Measurements from ENCODE around the gene UTS2. TPM values are rescaled to one million over a fixed set of nuclear protein-coding genes. Genes with fewer than 3 reads are reported as not detected.

Gene UTS2
- total RNA-seq, 1 donor from 2014 or later = not detected

- Histone ChIP-seq H3K4me1 (no peaks in the 10 kb centered on the region), H3K4me3 (no peak overlapping the region), H3K36me3 (peaks cover 58% of the 10 kb centered on the region), H3K27me3 (no peaks in the 10 kb centered on the region), H3K9me3 (no peaks in the 10 kb centered on the region), H3K27ac (no peak overlapping the region)
- no peak for TF ChIP-seq CTCF (IDR thresholded peaks at IDR 0.05)
- DNase-seq (no peak), ATAC-seq (peak; percentile 61)
- intact Hi-C loops (cut with DNase I) = no loop called here
These were observed 41.4 kb downstream of the UTS2 start for GRCh38 chr1:7811476-7811875.

GRCh38 chr1:7810395-7810794, 42.5 kb downstream of the UTS2 start:
- Histone ChIP-seq H3K4me3 (no peak overlapping the region), H3K4me1 (no peaks in the 10 kb centered on the region), H3K9me3 (no peaks in the 10 kb centered on the region), H3K27ac (no peak overlapping the region), H3K27me3 (no peaks in the 10 kb centered on the region), H3K36me3 (peaks cover 69% of the 10 kb centered on the region)
- no peak for TF ChIP-seq CTCF (IDR thresholded peaks at IDR 0.05)
- intact Hi-C loops (cut with DNase I) = no loop called here
- DNase-seq (no peak), ATAC-seq (no peak)

DNA sequence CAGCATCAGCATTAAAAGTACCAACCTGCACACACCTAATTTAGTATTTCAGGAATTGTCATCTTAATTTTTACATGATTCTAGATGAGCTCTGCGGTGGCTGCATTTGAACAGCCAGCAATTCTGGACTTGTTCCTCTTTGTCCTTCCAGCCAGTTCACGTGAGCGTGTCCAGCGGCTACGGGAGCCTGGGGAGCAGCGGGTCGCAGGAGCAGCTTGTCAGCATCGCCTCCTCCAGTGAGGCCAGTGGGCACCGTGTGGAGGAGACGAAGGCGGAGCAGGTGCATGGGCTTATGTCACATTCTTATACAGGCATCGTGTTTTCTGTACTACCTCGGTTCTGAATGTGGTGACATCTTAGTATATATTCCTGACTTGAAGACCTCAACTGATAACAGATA, 43.1 kb downstream of the UTS2 start:
- intact Hi-C loops (cut with DNase I) = no loop called here
- H3K4me3 ChIP-seq = no peak overlapping the region
- H3K9me3 ChIP-seq = no peaks in the 10 kb centered on the region
- no peaks in the 10 kb centered on the region for H3K4me1 ChIP-seq
- ATAC-seq (no peak), DNase-seq (no peak)
- no peak overlapping the region for H3K27ac ChIP-seq
- TF ChIP-seq CTCF (IDR thresholded peaks at IDR 0.05) = no peak
- no peaks in the 10 kb centered on the region for H3K27me3 ChIP-seq
- H3K36me3 ChIP-seq = peaks cover 75% of the 10 kb centered on the region

- ATAC-seq = no peak
- no peaks in the 10 kb centered on the region for H3K27me3 ChIP-seq
- peaks cover 76% of the 10 kb centered on the region for H3K36me3 ChIP-seq
- no peaks in the 10 kb centered on the region for H3K9me3 ChIP-seq
- TF ChIP-seq CTCF (IDR thresholded peaks at IDR 0.05) = peak; percentile 54
- H3K27ac ChIP-seq = no peak overlapping the region
- no peak overlapping the region for H3K4me3 ChIP-seq
- DNase-seq = no peak
- no peaks in the 10 kb centered on the region for H3K4me1 ChIP-seq
- intact Hi-C loops (cut with DNase I) = no loop called here
These were observed 44.5 kb downstream of the UTS2 start for GRCh38 chr1:7808253-7808844.

GRCh38 chr1:7805460-7805859, 47.4 kb downstream of the UTS2 start:
- Histone ChIP-seq H3K4me1 (no peaks in the 10 kb centered on the region), H3K27ac (no peak overlapping the region), H3K4me3 (no peak overlapping the region), H3K27me3 (no peaks in the 10 kb centered on the region), H3K9me3 (no peaks in the 10 kb centered on the region), H3K36me3 (peaks cover 88% of the 10 kb centered on the region)
- TF ChIP-seq CTCF (IDR thresholded peaks at IDR 0.05) = no peak
- no peak for ATAC-seq
- intact Hi-C loops (cut with DNase I) = no loop called here
- DNase-seq = no peak

Other genes starting within 250 kb of the UTS2 start
- 129 TPM for gene VAMP3, start 81.8 kb downstream of the UTS2 start, total RNA-seq
- gene PER3, start 68.8 kb downstream of the UTS2 start, total RNA-seq = 47.1 TPM
- 0.49 TPM for gene TNFRSF9, start 87.8 kb upstream of the UTS2 start, total RNA-seq
- gene PARK7, start 108.6 kb upstream of the UTS2 start, total RNA-seq = 184 TPM
- 92.8 TPM for gene ERRFI1, start 173.2 kb upstream of the UTS2 start, total RNA-seq

All from upper lobe of right lung (tissue), 1 donor.